ENCODE results near the gene SZT2.

Gene SZT2

DNA sequence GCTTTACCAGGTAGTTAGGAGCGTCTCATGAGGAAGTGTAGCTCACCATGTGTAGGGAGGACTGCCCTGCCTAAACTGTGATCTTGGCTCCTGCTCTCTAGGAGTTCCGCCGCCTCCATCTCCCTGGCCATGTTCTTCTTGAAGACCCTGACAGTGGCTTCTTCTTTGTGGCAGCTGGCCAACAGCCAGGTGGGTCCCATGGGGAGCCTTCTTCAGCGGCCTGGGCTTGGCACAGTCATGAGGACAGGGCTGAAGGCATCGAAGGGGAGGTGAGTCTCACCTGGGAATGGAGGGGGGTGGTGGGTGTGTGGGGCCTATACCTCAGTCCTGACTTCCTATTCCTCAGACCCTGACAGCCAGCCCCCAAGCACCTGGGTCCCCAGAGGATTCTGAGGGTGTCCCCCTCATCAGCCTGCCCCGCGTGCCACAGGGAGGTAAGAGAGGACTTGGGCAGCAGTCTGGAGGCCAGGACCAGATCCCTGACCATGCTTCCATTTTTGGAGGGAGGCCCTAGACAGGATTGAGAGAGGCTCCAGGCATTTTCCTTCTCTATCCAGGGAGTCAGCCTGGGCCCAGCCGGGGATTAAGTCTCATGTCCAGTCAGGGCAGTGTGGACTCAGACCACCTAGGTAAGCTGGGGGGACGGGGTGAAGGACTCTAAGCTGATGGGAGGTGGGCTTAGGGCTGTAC is 42.6 kb downstream of the SZT2 start:
- no peak overlapping the region for H3K27ac ChIP-seq (ENCODE audit: low read length)
- H3K4me1 ChIP-seq (ENCODE audit: insufficient read depth, low read length) = no peaks in the 10 kb centered on the region
- H3K9me3 ChIP-seq (ENCODE audit: insufficient read depth, low read depth, low read length) = no peaks in the 10 kb centered on the region
- H3K36me3 ChIP-seq (ENCODE audit: insufficient read depth, low read depth, low read length) = peaks cover 69% of the 10 kb centered on the region
- H3K27me3 ChIP-seq (ENCODE audit: insufficient read depth, low read length) = no peaks in the 10 kb centered on the region
- no peak overlapping the region for H3K9ac ChIP-seq (ENCODE audit: low read depth, low read length)
- no peak overlapping the region for H3K4me3 ChIP-seq (ENCODE audit: low read length)

DNA sequence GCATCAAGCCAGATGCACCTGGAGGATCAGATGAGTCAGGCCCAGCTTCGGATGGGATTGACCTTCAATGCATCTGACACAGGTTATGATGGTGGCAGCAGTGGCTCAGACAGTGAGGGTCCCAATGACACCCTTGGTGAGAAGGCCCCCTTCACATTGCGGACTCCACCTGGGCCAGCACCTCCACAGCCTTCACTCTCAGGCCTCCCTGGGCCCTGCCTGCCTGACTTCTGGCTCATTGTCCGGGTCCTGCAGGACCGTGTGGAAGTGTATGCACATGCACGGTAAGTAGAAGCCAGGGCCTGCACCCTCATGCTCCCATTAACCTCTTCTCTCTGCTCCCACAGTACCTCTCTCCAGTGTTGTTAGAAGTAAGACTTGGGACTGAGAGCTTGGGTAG is 43.2 kb downstream of the SZT2 start:
- Histone ChIP-seq H3K36me3 (ENCODE audit: insufficient read depth, low read depth, low read length) (peaks cover 63% of the 10 kb centered on the region), H3K27me3 (ENCODE audit: insufficient read depth, low read length) (no peaks in the 10 kb centered on the region), H3K9ac (ENCODE audit: low read depth, low read length) (no peak overlapping the region), H3K4me1 (ENCODE audit: insufficient read depth, low read length) (no peaks in the 10 kb centered on the region), H3K9me3 (ENCODE audit: insufficient read depth, low read depth, low read length) (no peaks in the 10 kb centered on the region), H3K4me3 (ENCODE audit: low read length) (no peak overlapping the region), H3K27ac (ENCODE audit: low read length) (no peak overlapping the region)

DNA sequence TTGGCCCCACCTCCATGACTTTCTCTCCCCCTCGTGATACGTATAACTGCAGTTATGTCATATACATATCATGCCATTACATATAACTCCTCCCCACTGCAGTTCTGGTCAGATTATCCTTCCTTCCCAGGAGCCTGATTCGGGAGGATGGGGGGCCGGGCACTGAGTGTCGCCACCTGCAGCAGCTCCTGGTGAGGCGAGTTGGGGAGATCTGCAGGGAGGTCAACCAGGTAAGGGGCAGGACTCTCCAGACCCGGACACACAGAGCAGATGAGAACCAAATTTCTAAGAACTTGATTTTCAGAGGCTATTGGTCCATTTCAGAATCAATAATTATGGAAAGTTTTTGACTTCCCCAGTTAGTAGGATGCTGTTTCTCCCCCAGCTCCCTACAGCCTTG is 44.6 kb downstream of the SZT2 start:
- Histone ChIP-seq H3K4me3 (ENCODE audit: low read length) (no peak overlapping the region), H3K36me3 (ENCODE audit: insufficient read depth, low read depth, low read length) (peaks cover 58% of the 10 kb centered on the region), H3K27me3 (ENCODE audit: insufficient read depth, low read length) (no peaks in the 10 kb centered on the region), H3K4me1 (ENCODE audit: insufficient read depth, low read length) (no peaks in the 10 kb centered on the region), H3K9ac (ENCODE audit: low read depth, low read length) (no peak overlapping the region), H3K27ac (ENCODE audit: low read length) (no peak overlapping the region), H3K9me3 (ENCODE audit: insufficient read depth, low read depth, low read length) (no peaks in the 10 kb centered on the region)

DNA sequence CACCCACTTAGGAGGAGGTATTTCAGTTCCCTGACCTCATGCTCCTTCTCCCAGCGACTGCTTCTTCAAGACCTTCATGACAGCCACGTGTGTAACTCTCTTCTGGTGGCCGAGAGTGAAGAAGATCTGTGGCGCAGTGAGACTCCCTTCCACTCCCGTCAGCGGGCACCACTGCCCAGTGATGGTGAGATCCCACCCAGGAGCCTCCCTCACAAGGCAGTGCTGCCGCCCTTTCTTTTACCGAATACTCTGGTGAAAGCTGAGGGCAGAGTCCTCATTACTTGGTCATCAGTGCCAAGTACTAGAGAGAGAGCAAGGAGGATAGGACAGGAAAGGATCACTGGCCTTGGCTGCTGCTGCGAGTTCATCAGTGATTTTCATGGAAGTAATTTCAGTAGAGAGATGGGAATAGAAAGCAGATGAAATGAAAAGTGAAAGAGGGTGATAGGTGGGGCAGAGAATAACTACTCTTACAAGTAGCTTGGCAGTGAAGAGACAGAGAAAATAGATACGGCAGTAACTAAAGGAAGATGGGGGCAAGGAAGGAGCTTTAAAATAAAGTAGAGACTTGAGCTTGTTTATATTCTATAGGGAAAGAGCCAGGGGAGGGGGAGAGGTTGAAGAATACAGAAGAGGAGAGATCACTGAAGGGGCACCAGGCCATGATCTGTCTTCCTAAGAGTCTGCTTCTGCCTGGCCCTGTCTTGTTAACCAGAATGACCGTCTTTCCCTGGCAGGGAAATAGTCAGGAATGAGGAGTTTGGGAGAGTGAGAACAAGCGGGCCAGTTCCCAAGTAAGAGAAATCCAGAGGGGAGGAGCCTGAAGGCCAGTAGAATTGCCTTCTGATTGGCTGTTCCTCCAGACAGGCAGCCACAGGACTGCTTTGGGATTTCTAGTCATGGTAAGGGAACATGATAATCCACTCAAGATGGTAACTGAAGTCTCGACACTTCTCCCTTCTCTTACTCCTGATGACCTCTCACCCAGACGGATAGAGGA is 45.7 kb downstream of the SZT2 start:
- peaks cover 54% of the 10 kb centered on the region for H3K36me3 ChIP-seq (ENCODE audit: insufficient read depth, low read depth, low read length)
- H3K4me3 ChIP-seq (ENCODE audit: low read length) = no peak overlapping the region
- H3K27me3 ChIP-seq (ENCODE audit: insufficient read depth, low read length) = no peaks in the 10 kb centered on the region

DNA sequence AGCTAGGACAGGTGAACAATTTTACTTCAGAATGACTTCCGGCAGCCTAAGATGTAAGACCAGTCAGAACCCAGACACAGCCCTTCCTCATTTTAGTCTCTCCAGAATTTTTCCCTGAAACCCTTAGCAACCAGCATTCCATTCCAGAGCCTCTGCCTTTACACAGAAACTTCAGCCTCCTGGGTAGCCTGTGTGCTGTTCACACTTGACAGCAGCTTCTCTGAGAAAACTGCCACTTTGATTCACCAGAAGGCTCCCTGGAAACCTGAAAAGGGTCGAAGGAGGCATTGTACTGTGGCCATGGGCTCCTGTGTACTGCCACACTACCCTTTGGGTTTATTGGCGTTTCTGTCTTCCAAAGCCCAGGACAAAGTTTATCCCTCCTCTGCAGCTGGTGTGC is 46.7 kb downstream of the SZT2 start:
- Histone ChIP-seq H3K9me3 (ENCODE audit: insufficient read depth, low read depth, low read length) (no peaks in the 10 kb centered on the region), H3K4me1 (ENCODE audit: insufficient read depth, low read length) (no peaks in the 10 kb centered on the region), H3K27ac (ENCODE audit: low read length) (no peak overlapping the region), H3K27me3 (ENCODE audit: insufficient read depth, low read length) (no peaks in the 10 kb centered on the region), H3K4me3 (ENCODE audit: low read length) (no peak overlapping the region), H3K36me3 (ENCODE audit: insufficient read depth, low read depth, low read length) (peaks cover 48% of the 10 kb centered on the region), H3K9ac (ENCODE audit: low read depth, low read length) (no peak overlapping the region)

More for the DNA sequence above, 45.7 kb downstream of the SZT2 start:
- no peak overlapping the region for H3K27ac ChIP-seq (ENCODE audit: low read length)
- H3K9ac ChIP-seq (ENCODE audit: low read depth, low read length) = no peak overlapping the region
- no peaks in the 10 kb centered on the region for H3K9me3 ChIP-seq (ENCODE audit: insufficient read depth, low read depth, low read length)
- no peaks in the 10 kb centered on the region for H3K4me1 ChIP-seq (ENCODE audit: insufficient read depth, low read length)

DNA sequence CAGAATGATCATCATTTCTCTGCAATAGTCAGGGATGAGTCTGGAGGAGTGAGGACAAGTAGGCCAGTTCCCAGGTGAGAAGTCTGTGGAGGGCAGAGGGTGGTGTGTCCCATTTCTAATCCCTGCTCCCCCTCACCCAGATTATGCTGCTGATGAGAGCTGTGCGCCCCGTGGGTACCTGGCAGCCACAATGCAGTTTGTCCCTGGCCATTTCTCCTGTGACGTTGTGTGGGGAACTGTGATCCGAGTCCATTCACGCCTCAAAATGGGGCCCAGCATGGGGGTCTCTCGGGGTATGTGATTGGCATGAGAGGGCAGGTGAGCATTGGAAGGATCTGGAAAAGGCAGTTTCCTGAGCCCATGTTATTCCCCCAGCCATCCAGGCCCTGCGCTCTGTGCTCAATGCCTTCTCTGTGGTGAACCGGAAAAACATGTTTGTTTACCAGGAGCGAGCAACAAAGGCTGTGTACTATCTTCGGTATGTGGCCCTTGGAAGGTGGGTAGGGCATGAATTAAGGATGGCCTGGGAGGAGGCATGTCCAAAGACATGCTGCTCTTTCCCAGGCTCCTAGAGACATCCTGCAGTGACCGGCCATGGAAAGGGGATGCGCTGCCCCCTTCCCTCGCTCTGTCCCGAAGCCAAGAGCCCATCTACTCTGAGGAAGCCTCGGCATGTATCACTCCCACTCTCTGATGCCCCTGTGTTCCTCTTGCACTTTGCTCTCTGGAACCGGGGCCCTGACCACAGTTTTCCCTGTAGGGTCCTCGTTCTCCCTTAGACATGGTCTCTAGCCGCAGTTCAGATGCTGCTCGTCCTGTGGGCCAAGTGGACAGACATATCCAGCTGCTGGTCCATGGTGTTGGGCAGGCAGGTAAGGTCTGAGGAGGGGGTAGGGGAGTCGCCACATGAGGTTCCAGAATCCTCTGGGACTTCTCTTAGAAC is 47.6 kb downstream of the SZT2 start:
- H3K36me3 ChIP-seq (ENCODE audit: insufficient read depth, low read depth, low read length) = peaks cover 39% of the 10 kb centered on the region
- H3K4me1 ChIP-seq (ENCODE audit: insufficient read depth, low read length) = no peaks in the 10 kb centered on the region
- no peaks in the 10 kb centered on the region for H3K9me3 ChIP-seq (ENCODE audit: insufficient read depth, low read depth, low read length)
- H3K9ac ChIP-seq (ENCODE audit: low read depth, low read length) = no peak overlapping the region
- H3K27ac ChIP-seq (ENCODE audit: low read length) = no peak overlapping the region
- no peaks in the 10 kb centered on the region for H3K27me3 ChIP-seq (ENCODE audit: insufficient read depth, low read length)
- H3K4me3 ChIP-seq (ENCODE audit: low read length) = no peak overlapping the region

DNA sequence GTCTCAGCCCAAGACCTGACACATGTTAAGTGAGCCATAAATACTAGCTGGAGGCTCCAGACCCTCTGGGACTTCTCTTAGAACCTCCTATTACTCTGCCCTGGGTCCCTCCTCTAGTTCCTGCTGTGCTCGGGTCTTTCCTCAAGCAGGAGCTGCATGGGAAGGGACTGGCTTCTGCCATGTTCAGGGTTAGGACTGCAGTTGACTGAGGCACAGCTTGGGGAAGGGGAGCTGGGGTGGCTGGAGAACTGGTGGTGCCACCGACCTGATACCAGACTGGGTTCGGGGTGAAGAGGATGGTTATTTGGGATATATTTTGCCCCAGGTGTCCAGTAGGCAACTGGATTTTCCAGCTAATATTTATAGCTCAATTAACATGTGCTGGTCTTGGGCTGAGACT is 48.3 kb downstream of the SZT2 start:
- H3K27ac ChIP-seq (ENCODE audit: low read length) = no peak overlapping the region
- H3K36me3 ChIP-seq (ENCODE audit: insufficient read depth, low read depth, low read length) = peaks cover 32% of the 10 kb centered on the region
- no peaks in the 10 kb centered on the region for H3K9me3 ChIP-seq (ENCODE audit: insufficient read depth, low read depth, low read length)
- no peaks in the 10 kb centered on the region for H3K4me1 ChIP-seq (ENCODE audit: insufficient read depth, low read length)
- no peak overlapping the region for H3K9ac ChIP-seq (ENCODE audit: low read depth, low read length)
- H3K27me3 ChIP-seq (ENCODE audit: insufficient read depth, low read length) = no peaks in the 10 kb centered on the region
- H3K4me3 ChIP-seq (ENCODE audit: low read length) = no peak overlapping the region

DNA sequence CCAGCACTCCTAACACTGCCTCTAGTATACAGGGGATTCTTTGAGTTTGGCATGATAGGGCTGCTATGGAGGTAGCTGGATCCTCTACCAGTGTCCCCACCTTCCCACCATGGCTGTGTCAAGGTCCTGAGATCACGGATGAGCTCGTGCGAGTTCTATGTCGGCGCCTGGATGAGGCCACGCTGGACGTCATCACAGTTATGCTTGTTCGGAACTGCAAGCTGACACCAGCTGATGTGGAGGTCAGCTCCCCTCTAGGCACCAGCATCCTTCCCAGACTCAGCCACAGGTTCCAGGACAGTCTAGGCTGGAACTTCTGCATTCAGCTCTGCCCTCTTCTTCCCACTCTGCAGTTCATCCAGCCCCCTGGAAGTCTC is 48.9 kb downstream of the SZT2 start:
- Histone ChIP-seq H3K36me3 (ENCODE audit: insufficient read depth, low read depth, low read length) (peaks cover 28% of the 10 kb centered on the region), H3K4me3 (ENCODE audit: low read length) (no peak overlapping the region), H3K9ac (ENCODE audit: low read depth, low read length) (no peak overlapping the region), H3K27ac (ENCODE audit: low read length) (no peak overlapping the region), H3K9me3 (ENCODE audit: insufficient read depth, low read depth, low read length) (no peaks in the 10 kb centered on the region), H3K27me3 (ENCODE audit: insufficient read depth, low read length) (no peaks in the 10 kb centered on the region), H3K4me1 (ENCODE audit: insufficient read depth, low read length) (no peaks in the 10 kb centered on the region)

DNA sequence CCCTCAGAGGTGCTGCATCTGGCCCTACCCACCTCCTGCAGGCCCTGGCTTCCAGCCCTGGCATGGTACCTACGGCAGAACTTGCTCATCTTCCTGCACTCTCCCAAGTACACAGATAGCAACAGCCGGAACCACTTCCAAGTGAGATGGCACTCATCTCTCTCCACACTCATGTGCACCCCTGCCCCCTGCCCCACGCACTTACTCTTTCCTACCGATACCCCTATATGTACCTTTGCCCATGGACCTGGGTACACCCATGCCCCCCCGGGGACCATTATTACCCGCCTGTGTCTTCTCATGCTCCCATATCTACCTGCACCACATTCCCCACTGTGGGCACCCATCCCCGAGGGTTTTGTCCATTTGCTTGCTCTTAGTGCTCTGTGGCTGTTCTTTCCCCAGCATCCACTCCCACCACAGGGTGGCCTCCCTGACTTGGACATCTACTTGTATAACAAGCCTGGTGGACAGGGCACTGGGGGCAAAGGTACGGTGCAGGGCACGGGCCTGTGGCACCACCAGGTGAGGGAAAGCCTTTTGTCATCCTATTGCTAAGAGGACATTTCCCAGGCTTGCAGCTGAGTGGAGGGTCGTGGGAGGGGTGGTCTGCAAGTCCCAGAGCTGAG is 49.4 kb downstream of the SZT2 start:
- peaks cover 23% of the 10 kb centered on the region for H3K36me3 ChIP-seq (ENCODE audit: insufficient read depth, low read depth, low read length)
- no peaks in the 10 kb centered on the region for H3K4me1 ChIP-seq (ENCODE audit: insufficient read depth, low read length)
- H3K9me3 ChIP-seq (ENCODE audit: insufficient read depth, low read depth, low read length) = no peaks in the 10 kb centered on the region
- no peak overlapping the region for H3K4me3 ChIP-seq (ENCODE audit: low read length)
- H3K9ac ChIP-seq (ENCODE audit: low read depth, low read length) = no peak overlapping the region
- no peaks in the 10 kb centered on the region for H3K27me3 ChIP-seq (ENCODE audit: insufficient read depth, low read length)
- no peak overlapping the region for H3K27ac ChIP-seq (ENCODE audit: low read length)

DNA sequence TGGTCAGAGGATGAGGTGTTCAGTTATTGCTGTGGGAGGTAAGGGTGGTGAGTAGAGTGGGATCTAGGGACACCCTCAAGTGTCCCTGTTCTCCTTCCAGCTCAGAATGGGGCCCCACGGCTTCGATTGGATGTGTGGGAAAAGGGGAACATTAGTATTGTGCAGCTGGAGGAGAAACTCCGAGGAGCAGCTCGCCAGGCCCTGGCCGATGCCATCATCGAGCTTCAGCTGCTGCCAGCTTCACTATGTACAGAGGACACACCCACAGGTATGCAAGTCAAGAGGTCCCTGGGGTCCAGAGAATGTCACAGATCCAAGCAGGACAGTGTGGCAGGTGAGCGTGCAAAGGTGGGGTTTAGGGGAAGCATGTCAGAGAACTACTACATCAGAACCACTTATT is 50.1 kb downstream of the SZT2 start:
- Histone ChIP-seq H3K4me3 (ENCODE audit: low read length) (no peak overlapping the region), H3K27ac (ENCODE audit: low read length) (no peak overlapping the region), H3K36me3 (ENCODE audit: insufficient read depth, low read depth, low read length) (peaks cover 16% of the 10 kb centered on the region), H3K4me1 (ENCODE audit: insufficient read depth, low read length) (no peaks in the 10 kb centered on the region), H3K9me3 (ENCODE audit: insufficient read depth, low read depth, low read length) (no peaks in the 10 kb centered on the region), H3K9ac (ENCODE audit: low read depth, low read length) (no peak overlapping the region), H3K27me3 (ENCODE audit: insufficient read depth, low read length) (no peaks in the 10 kb centered on the region)

DNA sequence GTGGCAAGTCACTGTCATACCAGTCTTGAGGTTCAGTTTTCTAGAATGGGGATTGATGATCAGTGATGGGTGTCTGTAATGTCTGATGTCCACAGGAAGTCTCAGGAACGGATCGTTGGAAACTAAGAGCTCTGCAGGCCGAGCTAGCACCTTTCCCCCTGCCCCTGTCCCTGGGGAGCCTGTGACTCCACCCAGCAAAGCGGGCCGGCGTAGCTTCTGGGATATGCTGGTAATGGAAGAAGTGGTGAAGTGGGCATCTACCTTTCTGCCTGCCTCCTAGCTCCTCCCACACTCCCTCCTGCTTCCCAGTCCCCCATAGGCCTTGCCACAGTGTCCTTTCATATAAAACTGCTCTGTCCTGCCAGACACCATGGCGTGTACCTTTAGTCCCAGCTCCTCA is 50.7 kb downstream of the SZT2 start:
- peaks cover 13% of the 10 kb centered on the region for H3K36me3 ChIP-seq (ENCODE audit: insufficient read depth, low read depth, low read length)
- H3K9ac ChIP-seq (ENCODE audit: low read depth, low read length) = no peak overlapping the region
- H3K9me3 ChIP-seq (ENCODE audit: insufficient read depth, low read depth, low read length) = no peaks in the 10 kb centered on the region
- no peak overlapping the region for H3K27ac ChIP-seq (ENCODE audit: low read length)
- H3K4me3 ChIP-seq (ENCODE audit: low read length) = no peak overlapping the region
- H3K27me3 ChIP-seq (ENCODE audit: insufficient read depth, low read length) = no peaks in the 10 kb centered on the region
- no peaks in the 10 kb centered on the region for H3K4me1 ChIP-seq (ENCODE audit: insufficient read depth, low read length)

Measured in iPS-20b (cell line).